K562 (cell line): ENCODE results near the gene CBX2. TPM values are rescaled to one million over a fixed set of nuclear protein-coding genes. Genes with fewer than 3 reads are reported as not detected.

Source experiments
- CGGBP1 ChIP-seq: fragments of 250-450 bp; sonication (Bioruptor Pico); IDR thresholded peaks from 2 replicates; pipeline ENCODE4 v1.9.0; 2021; ENCODE audit warnings: mild to moderate bottlenecking
- GABPB1 ChIP-seq: sonication (generic); formaldehyde crosslinking; IDR thresholded peaks from 2 replicates; pipeline ENCODE4 v1.8.0; 2022; ENCODE audit warnings: mild to moderate bottlenecking, missing genetic modification reagents
- JUND ChIP-seq, 2 experiments: IDR thresholded peaks; 2 replicates in 1 of 2; 3 replicates in 1 of 2; pipeline ENCODE4 v1.6.1; 2011; ENCODE audit warnings: borderline replicate concordance in 2 of 2, low read depth in 2 of 2, low read length in 2 of 2, improper control_type of control experiment in 1 of 2, missing biosample characterization in 1 of 2, missing genetic modification characterization in 1 of 2, missing genetic modification reagents in 1 of 2
- MEF2D ChIP-seq: conservative IDR thresholded peaks from 2 replicates; pipeline ENCODE4 v1.6.1; 2016; ENCODE audit warnings: low read depth, missing genetic modification characterization, missing compliant biosample characterization
- NEUROD1 ChIP-seq: fragments of 150-350 bp; IDR thresholded peaks from 2 replicates; pipeline ENCODE4 v1.6.1; 2014; ENCODE audit warnings: borderline replicate concordance, low read length, low read depth; ENCODE audit not compliant: partially characterized antibody
- NR2C2 ChIP-seq, 2 experiments: fragments of 200-800 bp in 1 of 2; sonication (Bioruptor generic) in 1 of 2; sonication (generic) in 1 of 2; formaldehyde crosslinking in 1 of 2; IDR thresholded peaks; 2 replicates each; pipeline versions ENCODE4 v1.6.1 to v1.8.0; 2016 to 2022; ENCODE audit warnings: mild to moderate bottlenecking in 1 of 2, missing compliant biosample characterization in 1 of 2, missing genetic modification characterization in 1 of 2, missing genetic modification reagents in 1 of 2
- RNF2 ChIP-seq: sonication (generic); IDR thresholded peaks from 2 replicates; pipeline ENCODE4 v1.6.1; 2016
- SRSF7 ChIP-seq: fragments of 200-400 bp; formaldehyde crosslinking; optimal IDR thresholded peaks from 2 replicates; pipeline ENCODE3; 2017; ENCODE audit warnings: mild to moderate bottlenecking, low read depth, low read length
- SUPT5H ChIP-seq: fragments of 450-650 bp; IDR thresholded peaks from 2 replicates; pipeline ENCODE4 v1.6.1; 2016
- TBL1XR1 ChIP-seq, 2 experiments: IDR thresholded peaks; 2 replicates each; pipeline ENCODE4 v1.6.1; 2012; ENCODE audit warnings: improper control_type of control experiment in 2 of 2, low read length in 2 of 2, mild to moderate bottlenecking in 1 of 2
- TCFL5 ChIP-seq: fragments of 250-450 bp; sonication (Bioruptor Pico); conservative IDR thresholded peaks from 2 replicates; pipeline ENCODE4 v1.6.1; 2021; ENCODE audit warnings: mild to moderate bottlenecking, moderate library complexity, matching md5 sums
- TOE1 ChIP-seq, 2 experiments: fragments of 450-650 bp in 1 of 2; sonication (generic) in 1 of 2; formaldehyde crosslinking in 1 of 2; IDR thresholded peaks; 2 replicates each; pipeline versions ENCODE4 v1.7.1 to v1.8.0; 2016 to 2022; ENCODE audit warnings: borderline replicate concordance in 2 of 2, mild to moderate bottlenecking in 2 of 2, antibody characterized with exemption in 1 of 2, inconsistent platforms in 1 of 2, low read depth in 1 of 2, missing genetic modification reagents in 1 of 2, moderate library complexity in 1 of 2
- TRIM24 ChIP-seq, 2 experiments: fragments of 450-650 bp; IDR thresholded peaks; 2 replicates each; pipeline ENCODE4 v1.6.1; 2016
- YBX1 ChIP-seq: fragments of 450-650 bp; IDR thresholded peaks from 2 replicates; pipeline ENCODE4 v1.7.1; 2016; ENCODE audit warnings: mild to moderate bottlenecking
- ZFPM2 ChIP-seq: fragments of 250-450 bp; sonication (Bioruptor Pico); IDR thresholded peaks from 2 replicates; pipeline ENCODE4 v1.5.1; 2022; ENCODE audit warnings: mild to moderate bottlenecking
- ZKSCAN1 ChIP-seq: fragments of 150-350 bp; IDR thresholded peaks from 2 replicates; pipeline ENCODE4 v1.6.1; 2016; ENCODE audit warnings: low read depth, low read length
- polyA plus RNA-seq, 8 experiments: library from polyadenylated mRNA; depleted of rRNA in 4 of 8; stranded (reverse) in 5 of 8; unstranded in 3 of 8; fragments of >200 nt; fragmentation: Nextera tagmentation in 2 of 8; fragmentation: Illumina TruSeq in 1 of 8; extraction: Ambion mirVana in 2 of 8; extraction: Trizol in 1 of 8; gene quantifications; 2 replicates each; pipeline versions ENCODE4 v1.2.1 to v1.2.3, GENCODE V29; 2011 to 2014; ENCODE audit warnings: inconsistent platforms in 1 of 8, missing spikeins in 1 of 8
- total RNA-seq, 7 experiments: library from RNA; depleted of rRNA in 6 of 7; stranded (reverse); fragments of >200 nt in 6 of 7; fragmentation: Illumina TruSeq in 2 of 7; extraction: Trizol in 2 of 7; gene quantifications; 2 replicates each; pipeline versions ENCODE4 v1.2.1 to v1.2.3, GENCODE V29; 2011 to 2021; ENCODE audit warnings: low replicate concordance in 1 of 7
- TF ChIP-seq, protein P1 (sequence below), 2 experiments: fragments of 150-350 bp in 1 of 2; IDR thresholded peaks; 2 replicates each; pipeline ENCODE4 v1.6.1; 2012 to 2016; ENCODE audit warnings: low read depth in 2 of 2, low read length in 2 of 2, mild to moderate bottlenecking in 1 of 2, moderate library complexity in 1 of 2
- TF ChIP-seq, protein P2 (sequence below): conservative IDR thresholded peaks from 2 replicates; pipeline ENCODE4 v1.6.1; 2011; ENCODE audit warnings: low read depth, mild to moderate bottlenecking, low read length; ENCODE audit not compliant: control insufficient read depth

Gene CBX2
- total and polyA plus RNA-seq, 9 of the 15 experiments (the other 6 are each of a cell fraction or from before 2014, with no cell fraction given) = 0.66 to 26.9 (median 13.9) TPM

DNA sequence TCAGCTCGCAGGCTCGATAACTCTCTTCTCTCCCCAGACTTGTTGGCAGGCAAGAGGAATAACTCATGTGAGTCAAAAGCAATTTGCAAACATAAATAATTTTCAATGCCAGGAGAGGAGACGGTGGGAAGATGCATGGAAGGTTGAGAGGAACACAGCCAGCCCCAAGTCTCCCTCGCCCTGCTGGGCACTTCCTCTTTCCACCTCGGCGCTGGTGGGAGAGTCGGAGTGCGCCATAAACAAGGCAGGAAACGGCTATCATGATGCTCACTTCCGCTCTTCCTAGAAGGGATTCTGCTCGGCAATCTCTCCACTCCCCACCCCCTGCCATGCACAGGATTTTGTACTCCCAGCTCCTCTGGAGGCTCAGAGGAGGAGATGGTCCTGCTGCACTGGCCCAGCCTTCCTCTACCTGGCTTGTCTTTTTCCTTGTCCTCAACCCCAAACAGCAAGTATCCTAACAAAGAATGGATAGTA is 48.3 kb downstream of the CBX2 start (continued):
- TF ChIP-seq TOE1 (IDR thresholded peaks at IDR 0.05; ENCODE audit: borderline replicate concordance) (peak; percentile 50; the same call in 1 of the 2 replicates), TOE1 (CRISPR knock-in tag; IDR thresholded peaks at IDR 0.05; ENCODE audit: borderline replicate concordance, low read depth) (no peak), NR2C2 (CRISPR knock-in tag; IDR thresholded peaks at IDR 0.05) (no peak), NR2C2 (tag; IDR thresholded peaks at IDR 0.05) (peak; percentile 51; the same call in 1 of the 2 replicates), NEUROD1 (no peak), YBX1 (no peak), GABPB1 (peak; percentile 83; the same call in 1 of the 2 replicates), CGGBP1 (CRISPR knock-in tag) (peak; percentile 59; the same call in 1 of the 2 replicates), RNF2 (peak; percentile 70; the same call in 1 of the 2 replicates), SRSF7 (no peak), ZFPM2 (CRISPR knock-in tag) (no peak), JUND (IDR thresholded peaks at IDR 0.05; ENCODE audit: borderline replicate concordance, low read depth, low read length) (peak; percentile 73), JUND (tag; IDR thresholded peaks at IDR 0.05; ENCODE audit: borderline replicate concordance, low read depth, low read length) (peak; percentile 60; the same call in 1 of the 3 replicates), ZKSCAN1 (peak; percentile 51; the same call in 1 of the 2 replicates), SUPT5H (peak; percentile 69), MEF2D (tag) (no peak), TBL1XR1 (IDR thresholded peaks at IDR 0.05; ENCODE audit: low read length in 2 of 2) (peak in 1 of 2 experiments; percentile 79; a peak in 3 of 4 replicates), TCFL5 (CRISPR knock-in tag) (no peak), TRIM24 (IDR thresholded peaks at IDR 0.05) (0 out of 4 replicates have a peak, but pooled peaks of 1 of the 2 experiments have one; percentile 35)
- TF ChIP-seq, protein P1, sequence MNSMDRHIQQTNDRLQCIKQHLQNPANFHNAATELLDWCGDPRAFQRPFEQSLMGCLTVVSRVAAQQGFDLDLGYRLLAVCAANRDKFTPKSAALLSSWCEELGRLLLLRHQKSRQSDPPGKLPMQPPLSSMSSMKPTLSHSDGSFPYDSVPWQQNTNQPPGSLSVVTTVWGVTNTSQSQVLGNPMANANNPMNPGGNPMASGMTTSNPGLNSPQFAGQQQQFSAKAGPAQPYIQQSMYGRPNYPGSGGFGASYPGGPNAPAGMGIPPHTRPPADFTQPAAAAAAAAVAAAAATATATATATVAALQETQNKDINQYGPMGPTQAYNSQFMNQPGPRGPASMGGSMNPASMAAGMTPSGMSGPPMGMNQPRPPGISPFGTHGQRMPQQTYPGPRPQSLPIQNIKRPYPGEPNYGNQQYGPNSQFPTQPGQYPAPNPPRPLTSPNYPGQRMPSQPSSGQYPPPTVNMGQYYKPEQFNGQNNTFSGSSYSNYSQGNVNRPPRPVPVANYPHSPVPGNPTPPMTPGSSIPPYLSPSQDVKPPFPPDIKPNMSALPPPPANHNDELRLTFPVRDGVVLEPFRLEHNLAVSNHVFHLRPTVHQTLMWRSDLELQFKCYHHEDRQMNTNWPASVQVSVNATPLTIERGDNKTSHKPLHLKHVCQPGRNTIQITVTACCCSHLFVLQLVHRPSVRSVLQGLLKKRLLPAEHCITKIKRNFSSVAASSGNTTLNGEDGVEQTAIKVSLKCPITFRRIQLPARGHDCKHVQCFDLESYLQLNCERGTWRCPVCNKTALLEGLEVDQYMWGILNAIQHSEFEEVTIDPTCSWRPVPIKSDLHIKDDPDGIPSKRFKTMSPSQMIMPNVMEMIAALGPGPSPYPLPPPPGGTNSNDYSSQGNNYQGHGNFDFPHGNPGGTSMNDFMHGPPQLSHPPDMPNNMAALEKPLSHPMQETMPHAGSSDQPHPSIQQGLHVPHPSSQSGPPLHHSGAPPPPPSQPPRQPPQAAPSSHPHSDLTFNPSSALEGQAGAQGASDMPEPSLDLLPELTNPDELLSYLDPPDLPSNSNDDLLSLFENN (IDR thresholded peaks at IDR 0.05; ENCODE audit: low read depth in 2 of 2, low read length in 2 of 2) = 0 out of 4 replicates have a peak, but pooled peaks of 1 of the 2 experiments have one; percentile 40
- TF ChIP-seq, protein P2, sequence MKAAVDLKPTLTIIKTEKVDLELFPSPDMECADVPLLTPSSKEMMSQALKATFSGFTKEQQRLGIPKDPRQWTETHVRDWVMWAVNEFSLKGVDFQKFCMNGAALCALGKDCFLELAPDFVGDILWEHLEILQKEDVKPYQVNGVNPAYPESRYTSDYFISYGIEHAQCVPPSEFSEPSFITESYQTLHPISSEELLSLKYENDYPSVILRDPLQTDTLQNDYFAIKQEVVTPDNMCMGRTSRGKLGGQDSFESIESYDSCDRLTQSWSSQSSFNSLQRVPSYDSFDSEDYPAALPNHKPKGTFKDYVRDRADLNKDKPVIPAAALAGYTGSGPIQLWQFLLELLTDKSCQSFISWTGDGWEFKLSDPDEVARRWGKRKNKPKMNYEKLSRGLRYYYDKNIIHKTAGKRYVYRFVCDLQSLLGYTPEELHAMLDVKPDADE = peak; percentile 81
